ENCODE measurements around the gene PIP4K2C.

- no peak for TF ChIP-seq GATA2 (IDR thresholded peaks at IDR 0.05; ENCODE audit: low read depth, low read length)
- no peak for TF ChIP-seq GATA3 (IDR thresholded peaks at IDR 0.05; ENCODE audit: low read depth, low read length)
Measured at GRCh38 chr12:57620936-57621496, 30.0 kb downstream of the PIP4K2C start.

Data from SH-SY5Y (cell line).